GM19467 (cell line): ENCODE measurements around the gene EIF4B.

ENCODE experiments used
- ATAC-seq: cut with Tn5 transposase; IDR thresholded peaks from one replicate; pipeline ENCODE4 v1.9.1; 2021; ENCODE audit warnings: mild to moderate bottlenecking, moderate library complexity; ENCODE audit not compliant: unreplicated experiment

Gene EIF4B

DNA sequence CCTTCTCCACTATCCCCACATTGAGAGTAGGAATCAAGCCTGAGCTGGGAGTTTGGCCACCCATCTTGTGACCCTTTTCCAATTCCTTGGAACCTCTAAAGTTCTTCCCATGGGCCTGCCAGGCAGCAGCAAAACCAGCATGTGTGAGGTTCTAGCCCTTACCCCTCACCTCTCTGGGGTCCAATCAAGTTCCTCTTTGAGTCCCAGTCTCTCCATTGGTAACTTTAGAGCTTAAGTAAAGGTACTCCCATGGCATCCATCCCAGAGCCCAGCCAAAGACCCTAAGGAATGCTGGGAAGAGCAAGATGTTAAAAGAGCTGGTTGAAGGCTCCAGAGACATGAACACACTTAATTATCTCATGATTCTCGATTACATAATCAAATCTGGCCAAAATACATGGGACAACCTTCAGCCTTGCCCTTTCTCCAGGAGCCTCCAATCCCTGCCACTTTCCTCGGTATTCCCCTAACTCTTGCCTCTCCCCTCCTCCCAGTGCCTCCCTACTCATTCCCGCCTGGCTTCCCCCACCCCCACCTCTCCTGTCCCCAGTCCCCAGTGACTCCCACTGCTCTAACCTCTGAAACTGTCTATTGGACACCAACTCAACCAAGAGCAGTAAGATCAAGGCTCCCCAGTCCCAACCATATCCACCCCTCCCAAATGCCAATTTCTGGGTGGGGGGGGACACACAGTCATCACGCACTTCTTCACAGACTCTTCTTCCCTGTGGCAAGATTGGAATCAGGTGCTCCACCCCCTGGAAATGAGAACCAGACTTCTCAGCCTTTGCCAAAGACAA lies 38.8 kb downstream of the EIF4B start:
- ATAC-seq = no peak

GRCh38 chr12:53045696-53046045 lies 39.4 kb downstream of the EIF4B start:
- ATAC-seq = no peak

GRCh38 chr12:53046655-53047220 lies 40.5 kb downstream of the EIF4B start:
- peak; percentile 30 for ATAC-seq

DNA sequence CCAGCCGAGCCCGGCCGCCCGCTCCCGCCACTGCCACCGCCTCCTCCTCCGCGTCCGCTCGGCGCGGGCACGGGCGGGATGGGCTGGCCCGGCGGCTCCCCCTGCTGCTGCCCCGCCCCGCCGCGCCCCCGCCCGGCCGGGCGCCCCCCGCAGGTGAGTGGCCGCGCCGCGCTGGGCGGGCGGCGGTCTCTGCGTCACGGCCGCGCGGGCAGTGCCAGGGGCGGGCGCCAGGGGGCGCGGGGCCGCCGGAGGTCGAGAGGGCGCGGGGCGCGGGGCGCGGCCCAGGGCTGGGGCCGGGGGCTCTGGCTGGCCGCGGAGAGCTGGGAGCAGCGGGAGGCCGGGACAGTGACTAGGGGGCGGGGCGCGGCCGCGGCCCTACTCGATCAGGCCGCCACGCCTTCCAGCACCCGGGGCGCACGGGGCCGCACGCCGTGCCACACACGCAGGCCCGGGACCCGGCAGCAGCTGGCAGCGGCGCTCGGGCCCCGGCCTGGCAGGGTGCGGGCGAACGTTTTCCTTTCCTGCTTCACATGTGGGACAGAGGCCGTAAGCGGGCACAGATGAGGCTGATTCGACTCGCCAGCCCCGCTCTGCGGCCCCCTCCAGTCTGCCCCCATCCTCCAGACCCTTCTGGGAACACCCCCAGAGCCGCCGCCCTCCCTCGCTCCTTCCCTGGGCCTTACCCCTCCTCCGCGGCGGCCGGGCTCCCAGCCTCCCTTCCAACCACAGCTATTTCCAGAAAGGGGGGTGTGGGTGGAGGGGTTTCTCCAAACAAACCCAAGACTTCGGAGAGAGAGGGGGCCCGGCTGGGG lies 41.2 kb downstream of the EIF4B start:
- peak; percentile 57 for ATAC-seq

GRCh38 chr12:53048033-53048779 lies 42.0 kb downstream of the EIF4B start:
- ATAC-seq = no peak

GRCh38 chr12:53048780-53049401 lies 42.6 kb downstream of the EIF4B start:
- no peak for ATAC-seq

DNA sequence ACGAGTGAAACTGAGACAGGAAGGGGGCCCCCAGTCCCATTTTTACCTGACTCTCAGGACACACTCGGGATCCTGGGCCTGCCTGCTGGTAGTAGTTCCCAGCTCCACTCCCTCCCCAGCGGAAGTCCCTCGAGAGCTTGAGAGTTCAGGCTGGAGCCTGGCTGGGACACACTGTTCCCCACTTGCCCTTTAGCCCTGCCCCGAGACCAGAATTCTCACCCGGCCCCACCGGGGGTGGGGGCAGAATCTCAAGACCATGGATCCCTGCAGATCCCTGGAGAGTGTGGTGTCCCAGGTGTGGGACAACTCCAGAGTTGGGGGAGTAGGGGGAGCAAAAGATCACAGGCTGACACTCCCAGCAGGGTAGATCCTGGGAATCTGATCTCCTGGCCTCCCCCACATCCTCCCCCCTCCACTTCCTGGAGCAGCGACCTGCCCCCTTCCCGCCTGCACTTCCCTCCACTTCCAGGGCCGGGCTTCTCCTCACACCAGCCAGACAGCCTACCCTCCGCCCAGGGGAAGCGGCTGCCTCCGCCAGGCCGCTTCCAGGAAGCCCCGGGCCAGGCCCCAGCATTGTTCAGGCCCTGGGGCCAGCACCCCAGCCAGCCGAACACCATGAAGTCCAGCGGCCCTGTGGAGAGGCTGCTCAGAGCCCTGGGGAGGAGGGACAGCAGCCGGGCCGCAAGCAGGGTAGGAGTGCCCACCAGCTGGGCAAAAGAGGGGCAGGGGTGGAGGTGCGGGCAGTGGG lies 43.5 kb downstream of the EIF4B start, which contains the start of gene TNS2:
Gene TNS2, plus strand, starts transcription at position 495 of the 748 bp plus-strand sequence. Its CDS starts 121 bp downstream, at position 616.
- no peak for ATAC-seq

DNA sequence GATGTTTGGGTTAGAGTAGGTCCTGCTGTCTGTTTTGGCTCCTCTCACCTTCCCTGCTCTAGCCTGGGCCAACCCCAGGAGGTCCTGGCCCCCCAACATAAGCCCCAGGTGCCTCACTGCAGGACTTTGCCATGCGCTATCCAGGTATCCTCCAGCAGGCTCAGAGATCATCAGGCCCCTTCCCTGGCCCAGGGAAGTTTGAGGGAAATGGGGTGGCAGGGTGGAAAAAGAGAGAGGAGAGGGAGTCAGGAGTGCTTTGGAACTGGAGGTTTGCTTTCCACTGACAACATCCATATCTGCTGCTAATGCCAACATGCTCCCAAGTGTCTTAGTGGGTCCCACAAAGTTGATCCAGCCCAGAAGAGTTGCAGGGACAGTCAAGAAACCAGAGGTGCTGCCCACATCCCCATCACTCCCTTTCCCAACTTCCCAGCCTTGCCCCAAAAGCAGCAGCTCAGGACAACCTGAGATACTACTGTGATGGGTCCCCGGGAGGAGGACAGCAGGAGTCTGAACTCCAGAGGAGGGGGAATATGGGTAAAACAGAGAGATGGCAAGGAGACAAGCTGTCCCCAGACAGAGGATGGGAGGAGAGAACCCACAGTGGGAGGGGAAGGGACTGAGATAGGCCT lies 44.3 kb downstream of the EIF4B start:
- no peak for ATAC-seq

- ATAC-seq = no peak
Observed at GRCh38 chr12:53051058-53051880, 45.0 kb downstream of the EIF4B start.

DNA sequence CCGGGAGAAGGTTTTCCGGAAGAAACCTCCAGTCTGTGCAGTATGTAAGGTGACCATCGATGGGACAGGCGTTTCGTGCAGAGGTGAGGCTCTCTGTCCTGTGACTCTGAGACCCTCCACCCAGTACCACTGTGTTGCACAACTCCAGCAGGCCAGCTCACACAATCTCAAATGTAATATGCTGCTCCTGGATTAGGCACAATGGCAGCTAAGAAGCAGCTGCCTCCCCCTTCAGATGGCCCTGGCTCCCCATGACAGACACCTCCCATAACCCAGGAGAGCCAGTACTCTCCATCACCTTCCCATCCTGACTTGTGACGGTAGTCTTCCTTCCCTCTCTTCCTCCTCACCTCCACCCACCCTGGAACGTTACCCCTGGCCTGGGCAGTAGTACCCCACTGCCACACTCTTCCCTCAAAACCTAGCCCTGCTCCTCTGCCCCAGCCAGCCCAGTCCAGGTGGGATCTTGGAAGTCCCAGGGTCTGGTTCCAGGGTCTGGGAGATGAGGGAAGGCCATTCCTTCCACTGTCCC lies 45.7 kb downstream of the EIF4B start:
- no peak for ATAC-seq

DNA sequence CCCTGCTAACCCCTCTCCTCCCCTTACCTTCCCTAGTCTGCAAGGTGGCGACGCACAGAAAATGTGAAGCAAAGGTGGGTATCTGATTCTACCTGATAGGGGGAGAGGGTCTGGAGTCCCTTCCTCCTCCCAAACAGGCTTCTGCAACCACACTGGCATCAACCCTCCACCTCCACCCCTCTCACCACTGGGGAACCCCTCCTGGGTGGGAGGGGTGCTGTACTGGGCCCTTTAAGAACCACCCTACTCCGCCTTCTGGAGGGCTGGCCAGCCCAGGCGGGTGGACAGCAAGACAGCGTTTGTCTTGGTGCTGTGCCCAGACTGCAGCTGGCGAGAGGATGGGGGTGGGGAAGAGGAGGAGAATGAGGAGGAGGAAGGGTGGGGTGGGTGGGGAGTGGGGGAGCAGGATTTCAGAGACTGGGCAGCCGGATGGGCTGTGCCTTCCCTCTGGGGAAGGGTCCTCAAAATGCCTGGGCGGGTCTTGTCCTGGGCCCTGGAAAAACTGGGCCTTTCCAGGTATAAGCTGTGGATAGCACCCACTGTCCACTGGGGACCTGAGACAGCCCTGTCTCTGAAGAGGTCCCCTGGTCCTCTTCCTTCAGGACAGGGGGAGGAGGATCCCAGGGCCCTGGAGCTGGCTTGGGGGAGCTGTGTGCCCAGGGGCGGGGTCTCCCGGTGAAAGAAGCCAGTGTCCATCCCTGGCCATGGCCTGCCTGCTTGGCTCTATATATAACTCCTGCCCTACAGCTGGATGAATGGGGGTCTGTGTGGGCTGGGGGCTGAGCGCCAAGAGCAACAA lies 46.4 kb downstream of the EIF4B start:
- ATAC-seq = no peak

DNA sequence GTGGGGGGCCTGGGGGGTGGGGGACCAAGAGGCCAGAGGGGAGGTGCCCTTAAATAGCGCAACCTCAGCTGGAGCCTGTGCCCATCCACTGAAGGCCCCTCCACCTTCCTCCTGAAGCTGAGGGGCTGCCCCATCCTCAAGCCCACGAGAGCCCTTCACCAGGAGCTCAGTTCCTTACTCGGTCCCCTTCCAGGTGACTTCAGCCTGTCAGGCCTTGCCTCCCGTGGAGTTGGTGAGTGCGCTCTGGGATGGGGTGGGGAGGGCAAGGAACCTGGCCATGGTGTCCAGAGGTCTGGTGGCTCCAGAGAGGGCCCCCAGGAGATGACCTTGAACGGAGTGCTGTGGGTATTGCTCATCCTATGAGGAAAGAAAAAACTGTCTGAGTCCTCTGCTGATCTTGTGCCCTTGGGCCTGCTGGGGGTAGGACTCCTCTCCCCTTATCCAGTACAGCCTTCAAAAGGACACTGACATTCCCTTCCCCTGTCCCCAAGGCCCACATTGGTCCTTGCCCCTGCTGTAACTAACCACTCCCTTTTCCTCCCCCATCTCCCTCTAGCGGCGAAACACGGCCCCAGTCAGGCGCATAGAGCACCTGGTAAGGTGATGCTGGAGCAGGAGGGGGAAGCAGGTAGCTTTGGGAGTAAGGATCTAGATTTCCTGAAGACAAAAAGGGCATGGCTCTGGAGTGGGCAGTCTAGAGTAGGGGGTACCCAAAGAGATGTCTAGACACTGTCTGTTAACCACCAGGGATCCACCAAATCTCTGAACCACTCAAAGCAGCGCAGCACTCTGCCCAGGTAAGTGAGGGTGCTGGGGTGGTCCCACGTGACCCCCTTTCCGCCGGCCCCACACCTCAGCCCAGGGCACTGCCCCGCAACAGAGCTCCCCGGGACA lies 47.2 kb downstream of the EIF4B start:
- no peak for ATAC-seq

DNA sequence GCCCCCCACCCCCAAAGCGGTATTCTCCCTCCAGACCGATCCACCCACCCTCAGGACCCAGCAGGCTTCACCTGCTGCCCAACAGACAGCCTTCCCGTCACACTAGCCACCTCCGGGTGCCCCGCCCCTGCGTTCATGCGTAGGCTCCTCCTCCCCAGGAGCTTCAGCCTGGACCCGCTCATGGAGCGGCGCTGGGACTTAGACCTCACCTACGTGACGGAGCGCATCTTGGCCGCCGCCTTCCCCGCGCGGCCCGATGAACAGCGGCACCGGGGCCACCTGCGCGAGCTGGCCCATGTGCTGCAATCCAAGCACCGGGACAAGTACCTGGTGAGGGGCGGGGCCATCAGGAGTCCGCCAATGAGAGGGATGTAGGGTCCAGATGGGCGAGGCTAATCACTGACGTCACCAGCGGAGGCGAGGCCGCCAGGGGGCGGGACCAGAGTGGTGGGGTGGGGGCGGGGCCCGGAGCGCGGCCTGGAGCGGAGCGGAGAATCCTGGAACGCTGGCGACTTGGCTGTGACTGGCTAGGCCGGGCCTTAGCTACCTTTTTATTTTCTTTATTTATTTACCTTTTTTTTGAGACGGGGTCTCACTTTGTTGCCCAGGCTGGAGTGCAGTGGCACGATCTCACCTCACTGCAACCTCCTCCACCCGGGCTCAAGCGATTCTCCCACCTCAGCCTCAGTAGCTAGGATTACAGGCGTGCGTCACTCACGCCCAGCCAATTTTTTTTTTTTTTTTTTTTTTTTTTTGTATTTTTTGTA lies 48.0 kb downstream of the EIF4B start:
- ATAC-seq = peak; percentile 88

GRCh38 chr12:53055471-53056266 lies 49.4 kb downstream of the EIF4B start:
- ATAC-seq = no peak

DNA sequence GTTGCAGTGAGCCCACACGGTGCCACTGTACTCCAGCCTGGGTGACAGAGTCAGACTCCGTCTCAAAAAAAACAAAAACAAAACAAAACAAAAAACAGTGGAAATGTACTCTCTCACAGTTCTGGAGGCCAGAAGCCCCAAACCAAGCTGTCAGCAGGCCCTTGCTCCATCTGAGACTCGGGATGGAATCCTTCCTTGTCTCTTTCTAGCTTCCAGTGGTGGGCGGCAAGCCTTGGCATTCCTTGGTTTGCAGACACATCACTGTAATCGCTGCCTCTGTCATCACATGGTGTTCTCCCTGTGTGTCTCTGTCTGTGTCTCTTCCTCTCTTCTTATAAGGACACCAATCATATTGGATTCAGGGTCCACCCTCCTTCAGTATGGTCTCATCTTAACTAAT lies 50.0 kb downstream of the EIF4B start:
- ATAC-seq = no peak
